Kidney epithelial cell (primary cell): ENCODE measurements around the gene PIM2. TPM values are rescaled to one million over a fixed set of nuclear protein-coding genes. Genes with fewer than 3 reads are reported as not detected.

Source experiments
- DNase-seq: peaks from one replicate; pipeline ENCODE4 v3.0.0-alpha.2; 2010; ENCODE audit warnings: low read depth
- H3K27me3 ChIP-seq: 2 replicates; pipeline ENCODE4 v1.6.0; 2011; ENCODE audit warnings: low read length; ENCODE audit not compliant: control insufficient read depth, insufficient read depth
- H3K36me3 ChIP-seq: 2 replicates; pipeline ENCODE4 v1.5.1; 2011; ENCODE audit warnings: low read length; ENCODE audit not compliant: control insufficient read depth, insufficient read depth
- H3K4me3 ChIP-seq: 2 replicates; pipeline ENCODE4 v1.5.1; 2011; ENCODE audit warnings: low read depth, mild to moderate bottlenecking, control low read depth, low read length
- CTCF ChIP-seq: IDR thresholded peaks from 2 replicates; pipeline ENCODE4 v1.5.1; 2011; ENCODE audit warnings: mild to moderate bottlenecking, moderate library complexity, low read length, control low read depth, inconsistent platforms; ENCODE audit not compliant: insufficient read depth, poor library complexity, severe bottlenecking
- total RNA-seq: library from RNA; depleted of rRNA; stranded (reverse); fragments of >200 nt; gene quantifications from 2 replicates; pipeline ENCODE4 v1.2.3, GENCODE V29; 2015

Gene PIM2
- total RNA-seq, 1 donor from 2014 or later, result 6.8 TPM

- no peak overlapping the region for H3K4me3 ChIP-seq
- DNase-seq, result no peak
- no peaks in the 10 kb centered on the region for H3K36me3 ChIP-seq
- H3K27me3 ChIP-seq, result no peaks in the 10 kb centered on the region
- no peak for TF ChIP-seq CTCF
Observed at GRCh38 chrX:48948589-48948988, 29.8 kb upstream of the PIM2 start.

- no peak for DNase-seq
- peak; percentile 80 for TF ChIP-seq CTCF
- no peaks in the 10 kb centered on the region for H3K36me3 ChIP-seq
- no peaks in the 10 kb centered on the region for H3K27me3 ChIP-seq
- no peak overlapping the region for H3K4me3 ChIP-seq
Observed at GRCh38 chrX:48945517-48946348, 26.9 kb upstream of the PIM2 start.

GRCh38 chrX:48942895-48943294 is 24.1 kb upstream of the PIM2 start:
- TF ChIP-seq CTCF, result no peak
- Histone ChIP-seq H3K27me3 (no peaks in the 10 kb centered on the region), H3K36me3 (no peaks in the 10 kb centered on the region), H3K4me3 (no peak overlapping the region)
- DNase-seq, result no peak

GRCh38 chrX:48940404-48940955 is 21.7 kb upstream of the PIM2 start:
- Histone ChIP-seq H3K4me3 (no peak overlapping the region), H3K36me3 (no peaks in the 10 kb centered on the region), H3K27me3 (no peaks in the 10 kb centered on the region)
- TF ChIP-seq CTCF, result no peak
- no peak for DNase-seq

- no peak overlapping the region for H3K4me3 ChIP-seq
- no peak for TF ChIP-seq CTCF
- H3K27me3 ChIP-seq, result no peaks in the 10 kb centered on the region
- H3K36me3 ChIP-seq, result no peaks in the 10 kb centered on the region
- DNase-seq, result no peak
Observed at GRCh38 chrX:48939524-48940228, 20.9 kb upstream of the PIM2 start.
